Suprapubic skin (tissue), 4 donors: ENCODE measurements around the gene C11orf91. TPM values are rescaled to one million over a fixed set of nuclear protein-coding genes. Genes with fewer than 3 reads are reported as not detected.

Experiments used
- DNase-seq, 2 donors: peaks; one replicate each; pipeline ENCODE4 v3.0.0-alpha.2; 2019; ENCODE audit warnings: low spot score in 2 of 2
- H3K27ac ChIP-seq: fragments of 200-600 bp; sonication (generic); one replicate; pipeline ENCODE4 v1.5.1; 2019
- H3K27me3 ChIP-seq: fragments of 200-600 bp; sonication (generic); one replicate; pipeline ENCODE4 v1.5.1; 2019
- H3K36me3 ChIP-seq: fragments of 200-600 bp; sonication (generic); one replicate; pipeline ENCODE4 v1.5.1; 2019
- H3K4me1 ChIP-seq: fragments of 200-600 bp; sonication (generic); one replicate; pipeline ENCODE4 v1.5.1; 2019
- H3K4me3 ChIP-seq: fragments of 200-600 bp; sonication (generic); one replicate; pipeline ENCODE4 v1.5.1; 2019; ENCODE audit warnings: mild to moderate bottlenecking
- H3K9me3 ChIP-seq: fragments of 200-600 bp; sonication (generic); one replicate; pipeline ENCODE4 v1.5.1; 2019
- EP300 ChIP-seq: sonication (generic); formaldehyde crosslinking; IDR thresholded peaks from one replicate; pipeline ENCODE4 v1.6.1; 2017; ENCODE audit warnings: antibody characterized with exemption
- POLR2A ChIP-seq, 2 donors: fragments of 450-650 bp; IDR thresholded peaks; one replicate each; pipeline ENCODE4 v1.6.1; 2017; ENCODE audit warnings: antibody characterized with exemption in 2 of 2, mild to moderate bottlenecking in 2 of 2, moderate library complexity in 2 of 2
- POLR2AphosphoS5 ChIP-seq, 3 donors: sonication (generic); formaldehyde crosslinking; IDR thresholded peaks; one replicate each; pipeline ENCODE4 v1.6.1; 2017; ENCODE audit warnings: antibody characterized with exemption in 3 of 3
- WGBS: methylation state at CpG from one replicate; pipeline ENCODE4 v1.1.5; 2018; 5-methylcytosine and 5-hydroxymethylcytosine counted together
- total RNA-seq, 4 donors: library from RNA; depleted of rRNA; stranded (reverse); fragments of >200 nt; gene quantifications; one replicate each; pipeline ENCODE4 v1.1.0, GENCODE V29; 2016
- TF ChIP-seq, protein P1 (sequence below), 2 donors: fragments of 200-600 bp in 1 of 2; fragments of 450-650 bp in 1 of 2; sonication (generic) in 1 of 2; IDR thresholded peaks; one replicate each; pipeline ENCODE4 v1.5.1; 2016 to 2019; ENCODE audit warnings: antibody characterized with exemption in 2 of 2, mild to moderate bottlenecking in 1 of 2, moderate library complexity in 1 of 2

Gene C11orf91
- total RNA-seq, 4 donors from 2014 or later, result not detected

DNA sequence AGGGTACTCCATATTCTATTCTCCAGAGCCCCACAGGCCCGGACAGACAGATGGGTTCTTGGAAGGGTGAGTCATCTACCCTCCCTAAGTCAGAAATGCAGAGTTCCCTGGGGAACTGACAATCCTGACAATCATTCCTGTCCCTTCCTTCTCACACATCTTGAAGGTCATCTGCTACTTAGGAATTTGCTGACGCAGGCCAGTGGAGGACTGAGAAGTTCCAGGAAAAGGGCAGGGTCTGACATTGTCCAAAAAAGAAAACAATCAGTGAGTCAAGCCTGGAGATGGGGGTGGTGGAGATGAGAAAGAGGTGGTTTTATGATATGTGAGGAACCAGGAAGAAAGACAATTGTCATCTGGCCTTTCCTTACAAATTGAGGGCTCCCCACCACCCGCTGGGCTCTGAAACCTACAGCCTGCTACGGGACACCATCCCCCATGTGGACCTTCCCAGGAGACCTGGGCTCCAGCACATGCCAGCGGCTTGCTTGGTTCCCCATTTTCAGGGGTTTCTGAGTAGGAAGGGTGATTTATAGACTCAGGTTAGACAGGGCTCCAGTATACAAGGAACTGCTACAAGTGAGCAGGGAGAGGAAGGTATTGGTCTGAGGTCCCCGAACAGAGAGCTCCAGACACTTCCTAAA is 22.7 kb upstream of the C11orf91 start:
- Histone ChIP-seq H3K9me3 (no peaks in the 10 kb centered on the region), H3K4me3 (peak overlapping the region; percentile 9), H3K27me3 (no peaks in the 10 kb centered on the region), H3K4me1 (peaks cover 81% of the 10 kb centered on the region), H3K36me3 (peaks cover 39% of the 10 kb centered on the region), H3K27ac (peak overlapping the region; percentile 93)
- 57% methylated on average over 6 of the region's 6 CpGs for WGBS
- DNase-seq, result peak in 1 of 2 donors; percentile 81
- TF ChIP-seq POLR2AphosphoS5 (IDR thresholded peaks at IDR 0.05) (peak in 2 of 3 donors; percentile 79 to 94), EP300 (no peak)
- TF ChIP-seq, protein P1, sequence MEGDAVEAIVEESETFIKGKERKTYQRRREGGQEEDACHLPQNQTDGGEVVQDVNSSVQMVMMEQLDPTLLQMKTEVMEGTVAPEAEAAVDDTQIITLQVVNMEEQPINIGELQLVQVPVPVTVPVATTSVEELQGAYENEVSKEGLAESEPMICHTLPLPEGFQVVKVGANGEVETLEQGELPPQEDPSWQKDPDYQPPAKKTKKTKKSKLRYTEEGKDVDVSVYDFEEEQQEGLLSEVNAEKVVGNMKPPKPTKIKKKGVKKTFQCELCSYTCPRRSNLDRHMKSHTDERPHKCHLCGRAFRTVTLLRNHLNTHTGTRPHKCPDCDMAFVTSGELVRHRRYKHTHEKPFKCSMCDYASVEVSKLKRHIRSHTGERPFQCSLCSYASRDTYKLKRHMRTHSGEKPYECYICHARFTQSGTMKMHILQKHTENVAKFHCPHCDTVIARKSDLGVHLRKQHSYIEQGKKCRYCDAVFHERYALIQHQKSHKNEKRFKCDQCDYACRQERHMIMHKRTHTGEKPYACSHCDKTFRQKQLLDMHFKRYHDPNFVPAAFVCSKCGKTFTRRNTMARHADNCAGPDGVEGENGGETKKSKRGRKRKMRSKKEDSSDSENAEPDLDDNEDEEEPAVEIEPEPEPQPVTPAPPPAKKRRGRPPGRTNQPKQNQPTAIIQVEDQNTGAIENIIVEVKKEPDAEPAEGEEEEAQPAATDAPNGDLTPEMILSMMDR (IDR thresholded peaks at IDR 0.05), result no peak

DNA sequence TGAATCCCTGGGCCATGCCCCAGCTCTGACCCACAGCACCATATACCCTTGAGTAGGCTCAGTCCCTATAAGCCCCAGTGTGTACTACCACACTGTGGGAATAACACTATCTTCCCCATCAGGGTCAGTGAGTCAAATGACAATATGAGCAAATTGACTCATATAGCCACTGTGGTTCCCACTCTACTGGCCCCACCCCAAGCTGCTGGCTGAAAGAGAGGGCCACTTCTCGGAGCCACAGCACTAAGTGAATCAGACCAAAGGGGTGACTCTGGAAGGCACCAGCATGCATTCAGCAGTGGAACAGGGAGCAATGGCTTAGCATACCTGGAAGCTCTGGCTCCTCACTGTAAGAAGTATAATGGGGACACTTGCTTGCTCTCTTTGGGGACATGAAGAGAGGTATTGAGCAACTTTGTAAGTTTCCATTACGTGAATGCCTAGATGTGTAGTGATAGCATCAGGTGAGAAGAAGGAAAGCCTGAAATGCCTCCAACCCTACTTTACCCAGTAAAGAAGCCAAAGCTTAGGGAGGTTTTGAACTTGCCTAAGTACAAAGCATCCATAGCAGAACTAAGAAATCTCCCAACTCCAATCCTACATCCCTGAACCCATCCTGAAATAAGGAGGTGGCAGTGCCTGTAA is 22.1 kb upstream of the C11orf91 start:
- Histone ChIP-seq H3K36me3 (peaks cover 44% of the 10 kb centered on the region), H3K9me3 (no peaks in the 10 kb centered on the region), H3K27me3 (no peaks in the 10 kb centered on the region), H3K4me3 (peak overlapping the region; percentile 17), H3K27ac (peak overlapping the region; percentile 93), H3K4me1 (peaks cover 83% of the 10 kb centered on the region)
- 49% methylated on average over 2 of the region's 2 CpGs for WGBS
- TF ChIP-seq, protein P1 (IDR thresholded peaks at IDR 0.05), result no peak
- TF ChIP-seq POLR2AphosphoS5 (IDR thresholded peaks at IDR 0.05), result no peak
- TF ChIP-seq POLR2A (IDR thresholded peaks at IDR 0.05), result no peak
- TF ChIP-seq EP300, result no peak
- DNase-seq, result no peak

DNA sequence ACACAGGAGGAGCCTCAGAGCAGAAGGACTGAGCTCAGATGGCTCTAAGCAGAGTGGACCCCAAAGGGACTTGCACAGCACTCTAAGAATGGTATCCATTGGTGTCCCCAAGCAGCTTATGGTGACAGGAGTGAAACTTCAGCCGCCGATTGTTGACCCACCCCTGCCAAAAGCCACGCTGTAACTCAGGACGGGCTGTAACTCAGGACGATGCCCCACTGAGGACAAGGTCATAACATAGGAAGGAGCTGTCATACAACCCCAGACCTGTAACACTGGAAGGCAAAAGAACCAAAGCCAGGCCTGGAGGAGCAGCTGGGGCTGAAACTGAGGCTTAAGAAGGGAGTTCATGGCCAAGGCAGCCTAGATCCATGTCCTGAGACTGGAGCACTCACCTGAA is 21.4 kb upstream of the C11orf91 start:
- peak overlapping the region; percentile 93 for H3K27ac ChIP-seq
- H3K4me1 ChIP-seq, result peaks cover 85% of the 10 kb centered on the region
- no peak overlapping the region for H3K4me3 ChIP-seq
- no peak for TF ChIP-seq EP300
- no peak for DNase-seq
- 79% methylated on average over 5 of the region's 5 CpGs for WGBS
- peaks cover 51% of the 10 kb centered on the region for H3K36me3 ChIP-seq
- no peaks in the 10 kb centered on the region for H3K9me3 ChIP-seq
- no peaks in the 10 kb centered on the region for H3K27me3 ChIP-seq

DNA sequence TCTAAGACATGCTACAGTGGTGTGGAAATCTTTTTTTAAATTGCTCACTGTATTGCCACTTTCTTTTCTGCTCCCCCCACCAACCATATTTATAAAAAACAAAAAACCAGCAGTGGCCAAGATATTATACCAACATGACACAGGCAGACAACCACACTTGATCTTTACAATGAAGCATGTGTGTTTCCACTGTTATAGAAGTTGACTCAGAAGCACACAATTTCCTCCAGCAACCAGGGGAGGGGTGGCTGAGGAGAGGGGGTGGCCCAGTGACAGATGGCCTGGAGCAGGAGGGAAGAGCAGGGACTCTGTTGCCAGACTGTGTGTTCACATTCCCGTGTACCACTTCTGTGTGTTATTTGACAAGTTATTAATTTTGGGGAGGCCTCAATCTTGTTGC is 20.8 kb upstream of the C11orf91 start:
- Histone ChIP-seq H3K4me1 (peaks cover 85% of the 10 kb centered on the region), H3K36me3 (peaks cover 56% of the 10 kb centered on the region), H3K27ac (peak overlapping the region; percentile 93), H3K4me3 (no peak overlapping the region), H3K27me3 (no peaks in the 10 kb centered on the region), H3K9me3 (no peaks in the 10 kb centered on the region)
- no peak for DNase-seq
- TF ChIP-seq POLR2A (IDR thresholded peaks at IDR 0.05) (no peak), EP300 (no peak), POLR2AphosphoS5 (IDR thresholded peaks at IDR 0.05) (no peak)
- TF ChIP-seq, protein P1 (IDR thresholded peaks at IDR 0.05), result no peak
- WGBS, result 6% methylated on average over 1 of the region's 1 CpG

DNA sequence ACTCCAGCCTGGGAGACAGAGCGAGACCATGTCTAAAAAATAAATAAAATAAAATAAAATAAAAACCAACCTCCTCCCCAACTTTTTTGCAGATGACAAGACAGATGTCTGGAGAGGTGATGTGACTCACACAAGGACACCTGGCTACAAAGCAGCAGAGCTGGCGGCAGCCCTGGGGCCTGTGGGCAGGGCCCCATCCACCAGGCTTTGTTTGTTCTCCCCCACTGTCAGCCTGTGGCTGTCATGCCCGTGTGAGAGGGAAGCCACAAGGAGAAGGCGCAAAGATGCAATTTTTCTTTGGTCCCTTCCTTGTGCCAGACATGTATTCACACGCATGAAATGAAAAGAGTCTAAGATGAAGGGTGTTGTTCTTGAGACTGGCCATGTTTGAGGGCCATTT is 19.0 kb upstream of the C11orf91 start:
- whole genome bisulfite sequencing, result 70% methylated on average over 5 of the region's 5 CpGs
- H3K27me3 ChIP-seq, result no peaks in the 10 kb centered on the region
- no peak overlapping the region for H3K27ac ChIP-seq

More for the DNA sequence above, 19.0 kb upstream of the C11orf91 start:
- DNase-seq, result no peak
- H3K4me1 ChIP-seq, result peaks cover 85% of the 10 kb centered on the region
- H3K9me3 ChIP-seq, result no peaks in the 10 kb centered on the region
- peaks cover 66% of the 10 kb centered on the region for H3K36me3 ChIP-seq
- no peak overlapping the region for H3K4me3 ChIP-seq
- TF ChIP-seq, protein P1 (IDR thresholded peaks at IDR 0.05), result no peak
- TF ChIP-seq POLR2A (IDR thresholded peaks at IDR 0.05), result no peak
- no peak for TF ChIP-seq POLR2AphosphoS5 (IDR thresholded peaks at IDR 0.05)
- no peak for TF ChIP-seq EP300
